CD4-positive, alpha-beta T cell treated with Interleukin-2 at 100 ng/mL for 4 hours (primary cell): ENCODE measurements around the gene GLUD1.
"Not testable (repeated sequence)": the region's sequence is repeated elsewhere in the genome, so short reads cannot be mapped to it uniquely, and the experiment has no call there.

ENCODE experiments used
- DNase-seq: peaks from one replicate; pipeline ENCODE4 v3.0.0-alpha.2; 2020; ENCODE audit warnings: low spot score

The GLUD1 gene

GRCh38 chr10:87094373-87095235 is at the start of gene GLUD1, which contains the start of gene SHLD2:
TSS of gene GLUD1 (minus strand) at chr10:87094843. CDS start at chr10:87094769, 74 bp downstream.
TSS of gene SHLD2 (plus strand) at chr10:87095206. CDS start at chr10:87151355, 56,149 bp downstream.
- DNase-seq: peak; percentile 90

DNA sequence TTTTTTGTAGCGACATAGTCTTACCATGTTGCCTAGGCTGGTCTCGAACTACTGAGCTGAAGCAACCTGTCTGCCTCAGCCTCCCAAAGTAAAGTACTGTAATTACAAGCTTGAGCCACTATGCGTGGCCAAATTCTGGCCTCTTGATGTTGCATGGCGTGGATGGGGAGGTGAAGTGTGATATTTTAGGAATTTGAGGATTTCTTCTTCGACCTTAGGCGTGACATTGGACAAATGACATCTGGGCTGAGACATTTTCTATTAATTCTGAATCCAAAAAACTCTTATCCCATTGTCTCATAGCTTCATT is 48.4 kb upstream of the GLUD1 start:
- DNase-seq: not testable (repeated sequence)

GRCh38 chr10:87142230-87143108 is 47.8 kb upstream of the GLUD1 start:
- not testable (repeated sequence) for DNase-seq

GRCh38 chr10:87137478-87137877 is 42.8 kb upstream of the GLUD1 start:
- DNase-seq: not testable (repeated sequence)

DNA sequence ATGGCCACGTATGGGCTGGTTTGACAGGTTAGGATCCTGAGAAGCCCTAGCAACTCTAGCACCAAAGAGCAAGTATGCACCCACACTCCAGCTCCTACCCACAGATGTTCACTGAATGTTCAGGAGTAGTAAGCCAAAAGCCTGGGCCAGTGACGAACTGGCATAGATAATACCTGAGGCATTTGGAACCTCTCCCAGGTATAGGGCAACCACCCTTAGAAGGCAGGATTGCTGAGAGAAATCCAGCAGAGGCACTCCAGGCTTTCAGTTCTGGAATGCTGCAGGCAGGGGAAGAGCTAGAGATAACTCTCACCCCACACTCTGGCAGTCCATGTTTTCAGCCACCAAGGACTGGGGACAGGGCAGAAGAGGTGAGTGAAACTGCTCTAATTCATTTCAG is 39.8 kb upstream of the GLUD1 start:
- not testable (repeated sequence) for DNase-seq

DNA sequence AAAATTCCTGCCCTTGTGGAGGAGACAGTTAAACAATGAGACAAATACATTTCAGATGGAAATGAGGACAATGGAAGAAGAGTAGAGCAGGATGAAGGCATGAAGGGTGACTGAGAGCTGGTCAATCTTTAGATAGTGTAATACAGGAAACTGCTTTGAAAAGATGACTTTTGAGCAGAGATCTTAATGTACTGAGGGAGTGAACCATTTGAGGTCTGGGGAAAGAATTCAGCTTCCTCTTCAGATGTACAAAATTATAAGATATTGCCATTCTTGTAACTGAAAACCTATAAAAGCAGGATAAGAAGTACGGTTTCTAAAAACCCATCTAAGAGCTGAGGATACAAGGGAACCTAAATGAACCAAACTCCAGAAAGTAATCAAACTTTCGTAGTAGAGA is 39.3 kb upstream of the GLUD1 start:
- DNase-seq: not testable (repeated sequence)

DNA sequence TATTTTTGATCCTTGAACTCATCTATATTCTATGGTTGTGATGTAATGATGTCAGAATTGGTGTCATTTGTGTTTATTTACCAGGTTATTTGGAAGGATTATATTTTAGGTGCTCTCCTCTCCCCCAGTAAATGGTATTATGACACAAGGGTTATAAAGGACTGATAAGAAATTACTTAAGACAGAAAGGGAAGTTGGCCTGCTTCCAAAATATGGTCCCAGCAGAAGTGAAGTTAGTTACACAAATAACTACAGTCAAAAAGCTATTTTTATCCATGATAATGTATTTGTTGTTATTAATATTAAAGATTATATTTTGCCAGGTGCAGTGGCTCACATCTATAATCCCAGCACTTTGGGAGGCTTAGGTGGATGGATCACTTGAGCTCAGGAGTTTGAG is 37.5 kb upstream of the GLUD1 start:
- DNase-seq: not testable (repeated sequence)

DNA sequence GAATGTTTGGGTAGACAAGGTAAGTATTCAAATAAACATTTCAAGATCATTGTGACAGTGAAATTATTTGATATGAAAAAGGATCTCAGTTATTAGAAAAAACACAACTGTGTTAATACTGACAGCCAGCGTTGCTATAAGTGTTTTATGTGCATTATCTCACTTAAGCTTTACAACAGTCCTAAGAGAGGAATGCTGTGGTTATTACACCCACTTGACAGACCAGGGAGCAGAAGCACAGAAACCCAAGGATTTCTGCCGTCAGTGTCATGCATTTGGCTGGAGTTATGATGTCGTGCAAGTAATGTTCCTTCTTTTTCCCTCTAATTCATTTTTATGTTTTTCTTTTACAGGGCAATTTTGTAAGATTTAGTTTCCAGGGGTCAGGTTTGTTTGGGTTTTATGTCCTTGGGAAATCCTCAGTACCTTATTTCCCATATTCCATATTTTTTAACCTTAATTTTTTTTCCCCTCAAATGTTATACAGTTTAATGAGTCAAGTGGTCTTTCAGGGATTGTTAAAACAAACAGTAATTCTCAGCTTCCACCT is 33.0 kb upstream of the GLUD1 start:
- DNase-seq: not testable (repeated sequence)

- DNase-seq: not testable (repeated sequence)
Observed at GRCh38 chr10:87127048-87127447, 32.4 kb upstream of the GLUD1 start.

DNA sequence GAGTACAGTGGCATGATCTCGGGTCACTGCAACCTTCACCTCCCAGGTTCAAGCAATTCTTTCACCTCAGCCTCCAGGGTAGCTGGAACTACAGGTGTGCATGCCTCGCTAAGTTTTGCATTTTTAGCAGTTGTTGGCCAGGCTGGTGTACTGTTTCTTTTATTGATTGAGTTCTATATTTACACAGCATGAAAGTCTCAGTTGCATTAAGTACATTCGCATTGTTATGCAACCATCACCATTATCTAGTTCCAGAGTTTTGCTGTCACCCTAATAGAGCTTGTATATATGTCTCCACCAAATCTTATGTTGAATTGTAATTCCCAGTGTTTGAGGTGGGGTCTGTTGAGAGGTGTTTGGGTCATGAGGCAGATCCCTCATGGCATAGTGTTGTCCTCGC is 28.7 kb upstream of the GLUD1 start:
- not testable (repeated sequence) for DNase-seq

DNA sequence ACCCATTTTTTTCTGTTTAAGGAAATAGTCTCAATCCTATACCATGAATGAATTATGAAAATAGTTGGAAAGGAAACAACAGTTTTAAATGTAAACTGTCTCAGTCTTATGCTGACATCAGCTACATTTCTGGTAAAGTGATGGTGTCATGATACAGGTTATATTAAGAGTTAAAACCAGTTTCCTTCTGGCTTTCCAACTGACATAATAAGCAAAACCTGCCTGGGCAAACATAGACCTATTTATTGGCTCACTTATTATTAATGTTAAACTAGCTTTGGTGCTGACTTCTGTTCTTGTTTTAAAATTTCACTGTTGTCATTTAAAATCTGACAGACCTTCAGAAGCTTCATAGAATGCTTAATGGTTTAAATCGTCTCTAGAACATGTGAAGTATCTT is 24.4 kb upstream of the GLUD1 start:
- not testable (repeated sequence) for DNase-seq

- DNase-seq: not testable (repeated sequence)
Observed at GRCh38 chr10:87118122-87118521, 23.5 kb upstream of the GLUD1 start.

DNA sequence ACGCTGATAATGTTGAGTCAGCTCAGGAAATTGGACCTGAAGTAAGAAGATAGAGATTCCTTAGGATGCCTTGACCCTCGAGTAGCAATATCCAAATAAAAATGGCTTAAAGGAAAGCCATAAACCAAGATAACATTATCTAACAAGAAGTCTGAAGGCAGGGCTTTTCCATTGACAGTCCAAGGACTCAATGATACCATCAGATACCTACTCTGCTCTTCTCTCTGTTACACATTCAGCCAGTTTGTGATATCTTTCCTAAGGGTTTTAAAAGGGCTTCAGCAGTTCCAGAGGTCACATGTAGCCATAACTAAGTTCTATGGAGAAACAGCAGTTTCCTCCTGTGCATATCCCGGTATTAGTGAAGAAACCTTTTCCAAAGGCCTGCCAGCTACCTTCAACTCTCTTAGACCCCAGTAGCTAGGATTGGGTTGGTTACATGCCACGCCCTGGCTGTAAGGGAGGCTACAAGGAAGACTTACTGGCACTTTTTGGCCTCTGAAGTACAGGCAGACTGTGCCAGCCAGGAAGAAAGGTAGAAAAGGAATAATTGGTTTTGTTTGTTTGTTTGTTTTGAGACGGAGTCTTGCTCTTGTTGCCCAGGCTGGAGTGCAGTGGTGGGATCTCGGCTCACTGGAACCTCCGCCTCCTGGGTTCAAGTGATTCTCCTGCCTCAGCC is 10.9 kb upstream of the GLUD1 start:
- no peak for DNase-seq

DNA sequence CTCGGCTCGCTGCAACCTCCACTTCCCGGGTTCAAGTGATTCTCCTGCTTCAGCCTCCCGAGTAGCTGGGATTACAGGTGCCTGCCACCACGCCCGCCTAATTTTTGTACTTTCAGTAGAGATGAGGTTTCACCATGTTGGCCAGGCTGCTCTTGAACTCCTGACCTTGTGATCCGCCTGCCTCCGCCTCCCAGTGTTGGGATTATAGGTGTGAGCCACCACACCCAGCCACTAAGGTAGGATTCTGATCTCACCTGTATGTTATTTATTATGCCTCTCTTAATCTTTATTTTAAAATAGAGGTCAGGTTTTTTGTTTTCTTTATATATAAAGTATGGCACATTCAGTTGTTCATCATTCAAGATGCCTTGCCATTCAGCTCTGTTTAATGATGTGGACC is 10.1 kb upstream of the GLUD1 start:
- DNase-seq: not testable (repeated sequence)

DNA sequence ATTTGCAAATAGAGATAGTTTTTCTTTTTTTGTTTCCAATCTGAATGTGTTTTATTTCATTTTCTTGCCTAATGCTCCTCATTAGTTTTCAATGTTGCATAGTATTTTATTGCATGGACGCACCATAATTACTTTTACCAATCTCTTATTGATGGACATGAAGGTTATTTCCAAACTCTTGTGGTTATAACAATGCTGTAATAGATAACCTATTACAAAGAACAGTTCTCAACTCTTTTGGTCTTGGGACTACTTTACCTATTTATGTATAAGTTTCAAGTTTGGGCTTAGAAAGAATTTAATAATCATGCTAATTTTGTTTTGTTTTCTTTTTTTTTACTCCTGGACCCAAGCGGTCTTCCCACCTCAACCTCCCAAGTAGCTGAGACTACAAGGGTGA is 7.4 kb upstream of the GLUD1 start:
- DNase-seq: no peak

DNA sequence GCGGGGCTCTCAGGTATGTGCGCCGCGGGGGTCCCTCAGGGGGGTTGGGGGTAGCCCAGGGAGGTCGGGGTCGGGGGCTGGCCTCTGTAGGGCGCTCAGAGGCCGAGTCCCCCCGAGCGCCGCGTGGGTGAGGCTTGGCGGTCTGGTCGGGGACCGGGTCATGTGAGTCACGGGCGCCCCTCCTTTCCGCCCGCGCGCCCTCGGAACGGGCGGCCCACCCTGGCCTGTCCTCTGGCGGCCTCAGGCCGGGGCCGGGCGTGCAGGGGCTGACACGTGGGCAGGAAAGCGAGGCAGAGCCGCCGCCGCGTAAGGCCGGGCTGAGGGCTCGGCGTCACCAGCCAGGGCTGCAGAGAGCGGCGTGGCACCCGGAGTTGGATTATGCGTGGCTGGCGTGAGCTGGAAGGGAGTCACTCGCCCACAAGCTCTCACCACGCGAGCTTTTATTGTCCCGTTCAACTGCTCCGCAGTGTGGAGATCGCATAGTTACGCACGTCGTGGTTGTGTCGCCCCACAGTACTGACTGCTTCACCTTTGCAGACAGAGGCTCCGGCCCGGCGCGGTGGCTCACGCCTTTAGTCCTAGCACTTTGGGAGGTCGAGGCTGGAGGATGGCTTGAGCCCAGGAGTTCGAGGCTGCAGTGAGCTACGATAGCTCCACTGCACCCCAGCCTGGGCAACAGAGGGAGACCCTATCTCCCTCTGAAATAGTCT is 748 bp upstream of the GLUD1 start:
- DNase-seq: peak; percentile 84

DNA sequence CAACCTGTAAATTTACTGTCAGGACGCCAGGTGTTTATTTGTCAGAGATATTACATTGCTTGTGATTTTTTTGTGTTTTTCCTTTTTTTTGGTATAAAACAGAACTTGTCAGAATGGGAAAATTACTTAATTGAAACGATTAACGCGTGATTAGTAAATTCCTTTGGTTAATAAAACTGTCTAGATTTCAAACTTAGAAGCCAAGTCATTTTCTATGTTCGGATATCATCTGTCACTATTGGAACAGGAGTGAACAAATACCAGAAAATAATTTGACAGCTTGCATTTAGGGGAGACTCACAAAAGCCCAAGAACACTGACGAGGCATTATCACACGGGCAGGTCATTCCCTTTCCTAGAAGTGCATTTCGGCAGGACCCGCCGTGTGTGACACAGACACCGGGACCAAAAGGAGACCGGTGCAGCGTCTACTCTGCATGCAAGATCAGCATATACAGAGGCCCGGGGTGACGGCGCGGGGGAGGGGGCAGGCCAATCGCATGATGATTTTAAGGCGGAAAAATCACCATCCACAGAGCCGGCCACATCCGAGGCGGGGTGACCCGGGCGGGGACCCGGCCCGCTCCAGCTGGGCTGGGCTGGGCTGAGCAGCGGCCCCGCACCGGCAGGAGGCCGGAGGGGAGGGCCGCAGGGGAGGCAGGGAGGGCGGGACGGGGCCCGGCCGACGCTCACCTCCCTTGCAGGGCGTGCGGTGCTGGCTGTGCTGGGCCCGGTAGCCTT is 841 bp downstream of the GLUD1 start:
- peak; percentile 76 for DNase-seq

DNA sequence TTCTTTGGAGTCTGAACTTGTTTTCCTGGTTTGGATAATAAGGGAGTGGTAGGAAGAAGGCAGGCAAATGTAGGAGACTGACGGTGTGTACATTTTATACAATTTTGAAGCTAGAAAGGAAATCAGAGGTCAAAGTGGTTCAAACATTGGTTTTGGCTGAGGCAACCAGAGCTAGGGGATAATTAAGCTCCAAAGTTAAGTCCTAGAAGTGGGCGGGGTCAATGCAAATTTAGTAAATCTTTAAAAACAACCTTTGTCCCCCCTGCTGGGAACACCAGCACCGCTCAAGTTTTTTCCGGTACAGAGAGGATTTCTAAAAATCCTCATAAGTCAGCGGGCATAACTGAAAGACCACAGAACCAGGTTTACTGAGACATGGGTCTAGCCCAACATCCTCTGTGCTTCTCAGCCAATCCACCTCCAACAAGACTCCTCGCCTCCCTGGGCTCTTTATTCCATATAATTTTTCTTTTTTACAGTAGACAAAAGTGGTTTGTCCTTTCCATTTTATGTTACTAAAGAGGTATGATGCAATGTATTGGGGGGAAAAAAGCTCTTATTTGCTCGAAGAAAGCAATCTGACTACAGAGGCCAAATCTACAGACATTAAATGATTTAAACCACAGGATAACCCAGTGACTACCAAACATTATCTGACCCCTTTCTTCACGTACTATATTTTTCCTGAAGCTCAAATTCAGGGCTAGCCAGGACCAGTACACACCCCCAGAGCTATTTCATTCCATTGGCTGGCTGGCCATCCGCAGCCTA is 1.6 kb downstream of the GLUD1 start:
- DNase-seq: peak; percentile 69

GRCh38 chr10:87092376-87092860 is 2.2 kb downstream of the GLUD1 start:
- peak; percentile 55 for DNase-seq

DNA sequence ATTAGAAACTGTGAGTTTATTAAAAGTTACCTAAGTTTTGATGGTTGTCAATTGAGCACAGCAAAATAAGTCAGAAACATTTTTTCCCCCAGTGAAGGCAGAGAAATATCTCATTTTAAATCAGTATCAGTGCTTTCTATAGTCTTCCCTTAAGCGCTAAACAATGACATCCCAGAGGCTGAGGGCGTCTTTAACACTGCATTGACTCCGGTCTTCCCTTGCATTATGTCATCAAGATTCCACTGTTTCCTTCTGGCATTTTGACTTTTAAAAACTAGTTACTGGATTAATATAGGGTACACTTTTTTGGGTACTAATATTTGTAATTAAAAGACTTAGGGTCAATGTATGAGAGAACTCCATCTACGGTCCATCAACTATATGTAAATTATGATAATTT is 3.9 kb downstream of the GLUD1 start:
- no peak for DNase-seq
